A549 (cell line): ENCODE results near the gene CTNNA1.

Source experiments
- CEBPB ChIP-seq, 2 experiments: fragments of >200 bp in 1 of 2; sonication (Bioruptor Twin) in 1 of 2; formaldehyde crosslinking in 1 of 2; IDR thresholded peaks; 2 replicates each; pipeline ENCODE4 v1.6.1; 2012 to 2016
- CHD4 ChIP-seq: fragments of 200-600 bp; sonication (generic); IDR thresholded peaks from 2 replicates; pipeline ENCODE4 v1.6.1; 2016; ENCODE audit warnings: antibody characterized with exemption, mild to moderate bottlenecking, borderline replicate concordance
- HDAC2 ChIP-seq: fragments of 200-600 bp; sonication (generic); IDR thresholded peaks from 2 replicates; pipeline ENCODE4 v1.6.1; 2016
- JUNB ChIP-seq: fragments of >200 bp; sonication (Bioruptor Twin); formaldehyde crosslinking; IDR thresholded peaks from 2 replicates; pipeline ENCODE4 v1.6.1; 2016
- PHF8 ChIP-seq: fragments of 200-600 bp; sonication (generic); IDR thresholded peaks from 2 replicates; pipeline ENCODE4 v1.6.1; 2016; ENCODE audit warnings: low read depth, mild to moderate bottlenecking, antibody characterized with exemption, moderate library complexity, borderline replicate concordance
- POLR2A ChIP-seq: IDR thresholded peaks from 2 replicates; pipeline ENCODE4 v1.6.1; 2012; ENCODE audit warnings: mild to moderate bottlenecking, low read length
- RARB ChIP-seq: fragments of 250-450 bp; sonication (Bioruptor Pico); IDR thresholded peaks from 2 replicates; pipeline ENCODE4 v1.8.0; 2021; ENCODE audit warnings: mild to moderate bottlenecking, moderate library complexity
- RCOR1 ChIP-seq: fragments of 150-350 bp; IDR thresholded peaks from 2 replicates; pipeline ENCODE4 v1.6.1; 2014; ENCODE audit warnings: antibody characterized with exemption, low read length, low read depth
- SREBF2 ChIP-seq: fragments of 450-650 bp; IDR thresholded peaks from 2 replicates; pipeline ENCODE4 v1.6.1; 2014; ENCODE audit warnings: mild to moderate bottlenecking, moderate library complexity
- TP53 ChIP-seq: fragments of 250-450 bp; sonication (Bioruptor Pico); IDR thresholded peaks from 2 replicates; pipeline ENCODE4 v1.5.0; 2021; ENCODE audit warnings: mild to moderate bottlenecking, moderate library complexity
- TF ChIP-seq, protein P1 (sequence below): fragments of >200 bp; sonication (Bioruptor Twin); formaldehyde crosslinking; IDR thresholded peaks from 3 replicates; pipeline ENCODE4 v1.5.1; 2016
- TF ChIP-seq, protein P2 (sequence below): IDR thresholded peaks from 2 replicates; pipeline ENCODE4 v1.6.1; 2012
- TF ChIP-seq, protein P3 (sequence below): fragments of 150-350 bp; IDR thresholded peaks from 2 replicates; pipeline ENCODE4 v1.6.1; 2014; ENCODE audit warnings: low read depth, mild to moderate bottlenecking, low read length

DNA sequence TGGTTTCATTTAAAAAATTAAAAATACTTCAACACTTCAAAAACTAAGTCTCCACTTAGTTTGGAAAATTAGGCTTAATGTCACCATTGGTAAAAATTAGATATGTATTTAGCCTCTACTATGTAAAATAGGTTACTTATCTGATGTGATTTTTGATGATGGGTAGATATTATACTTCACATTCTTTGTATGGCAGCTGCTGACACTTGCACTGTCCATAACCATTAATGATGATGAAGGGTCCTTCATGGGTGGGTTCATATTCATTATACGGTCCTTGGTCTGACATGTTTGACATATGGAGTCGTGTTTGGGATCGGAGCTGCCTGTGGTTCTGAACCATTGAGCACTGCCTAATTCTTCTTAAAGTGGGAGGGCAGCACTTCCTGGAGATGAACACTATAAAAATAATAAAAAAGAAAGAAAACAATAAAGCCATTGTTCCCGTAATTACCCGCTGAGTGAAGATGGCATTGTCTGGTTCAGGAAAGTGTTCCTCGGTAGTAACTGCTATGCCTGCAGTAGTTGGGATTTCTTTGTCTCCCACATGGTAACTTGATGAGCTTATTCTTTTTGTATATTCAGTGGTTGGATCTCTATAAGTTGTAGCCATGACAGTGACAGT, 119.7 kb downstream of the CTNNA1 start:
- TF ChIP-seq TP53, result no peak
- TF ChIP-seq, protein P1, sequence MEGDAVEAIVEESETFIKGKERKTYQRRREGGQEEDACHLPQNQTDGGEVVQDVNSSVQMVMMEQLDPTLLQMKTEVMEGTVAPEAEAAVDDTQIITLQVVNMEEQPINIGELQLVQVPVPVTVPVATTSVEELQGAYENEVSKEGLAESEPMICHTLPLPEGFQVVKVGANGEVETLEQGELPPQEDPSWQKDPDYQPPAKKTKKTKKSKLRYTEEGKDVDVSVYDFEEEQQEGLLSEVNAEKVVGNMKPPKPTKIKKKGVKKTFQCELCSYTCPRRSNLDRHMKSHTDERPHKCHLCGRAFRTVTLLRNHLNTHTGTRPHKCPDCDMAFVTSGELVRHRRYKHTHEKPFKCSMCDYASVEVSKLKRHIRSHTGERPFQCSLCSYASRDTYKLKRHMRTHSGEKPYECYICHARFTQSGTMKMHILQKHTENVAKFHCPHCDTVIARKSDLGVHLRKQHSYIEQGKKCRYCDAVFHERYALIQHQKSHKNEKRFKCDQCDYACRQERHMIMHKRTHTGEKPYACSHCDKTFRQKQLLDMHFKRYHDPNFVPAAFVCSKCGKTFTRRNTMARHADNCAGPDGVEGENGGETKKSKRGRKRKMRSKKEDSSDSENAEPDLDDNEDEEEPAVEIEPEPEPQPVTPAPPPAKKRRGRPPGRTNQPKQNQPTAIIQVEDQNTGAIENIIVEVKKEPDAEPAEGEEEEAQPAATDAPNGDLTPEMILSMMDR, result no peak
- no peak for TF ChIP-seq PHF8
- no peak for TF ChIP-seq RCOR1
- TF ChIP-seq, protein P2, sequence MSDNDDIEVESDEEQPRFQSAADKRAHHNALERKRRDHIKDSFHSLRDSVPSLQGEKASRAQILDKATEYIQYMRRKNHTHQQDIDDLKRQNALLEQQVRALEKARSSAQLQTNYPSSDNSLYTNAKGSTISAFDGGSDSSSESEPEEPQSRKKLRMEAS, result no peak
- no peak for TF ChIP-seq JUNB
- no peak for TF ChIP-seq SREBF2
- no peak for TF ChIP-seq HDAC2
- TF ChIP-seq CEBPB (IDR thresholded peaks at IDR 0.05), result no peak
- TF ChIP-seq, protein P3, sequence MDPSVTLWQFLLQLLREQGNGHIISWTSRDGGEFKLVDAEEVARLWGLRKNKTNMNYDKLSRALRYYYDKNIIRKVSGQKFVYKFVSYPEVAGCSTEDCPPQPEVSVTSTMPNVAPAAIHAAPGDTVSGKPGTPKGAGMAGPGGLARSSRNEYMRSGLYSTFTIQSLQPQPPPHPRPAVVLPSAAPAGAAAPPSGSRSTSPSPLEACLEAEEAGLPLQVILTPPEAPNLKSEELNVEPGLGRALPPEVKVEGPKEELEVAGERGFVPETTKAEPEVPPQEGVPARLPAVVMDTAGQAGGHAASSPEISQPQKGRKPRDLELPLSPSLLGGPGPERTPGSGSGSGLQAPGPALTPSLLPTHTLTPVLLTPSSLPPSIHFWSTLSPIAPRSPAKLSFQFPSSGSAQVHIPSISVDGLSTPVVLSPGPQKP, result no peak
- no peak for TF ChIP-seq POLR2A
- no peak for TF ChIP-seq CHD4
- TF ChIP-seq RARB (CRISPR knock-in tag), result no peak
